ENCODE results near the gene SAMD11. TPM values are rescaled to one million over a fixed set of nuclear protein-coding genes. Genes with fewer than 3 reads are reported as not detected.

Gene SAMD11
- total RNA-seq (2022; extraction: Qiagen RNA extraction) = 16.3 to 29.6 TPM (median 27.8 TPM) in 5 replicates

GRCh38 chr1:923131-923990 lies at the start of gene SAMD11:
Gene SAMD11 (plus strand): TSS chr1:923923. CDS start chr1:924432, 509 bp downstream.

GRCh38 chr1:958823-959730 lies 35.4 kb downstream of the SAMD11 start, which contains the start of gene NOC2L:
Gene NOC2L (minus strand): TSS chr1:959256. CDS start chr1:959240, 16 bp downstream.

GRCh38 chr1:960363-961131 lies 36.8 kb downstream of the SAMD11 start, which contains the start of gene KLHL17:
Gene KLHL17 (plus strand): TSS chr1:960584. CDS start chr1:960694, 110 bp downstream.

GRCh38 chr1:966135-966703 lies 42.5 kb downstream of the SAMD11 start, which contains the start of gene PLEKHN1:
Gene PLEKHN1 (plus strand): TSS chr1:966482. CDS start chr1:966532, 50 bp downstream.

GRCh38 chr1:981955-982558 lies 58.3 kb downstream of the SAMD11 start, which contains the start of gene PERM1:
Gene PERM1 (minus strand): TSS chr1:982093. CDS start chr1:981029, 1,064 bp downstream.

Other genes starting within 250 kb of the SAMD11 start
- not detected in 5 replicates for gene OR4F16, start 237.3 kb upstream of the SAMD11 start, total RNA-seq (2022; extraction: Qiagen RNA extraction)
- gene NOC2L, start 35.3 kb downstream of the SAMD11 start, total RNA-seq (2022; extraction: Qiagen RNA extraction) = 68.0 to 91.8 TPM (median 81.8 TPM) in 5 replicates
- gene KLHL17, start 36.7 kb downstream of the SAMD11 start, total RNA-seq (2022; extraction: Qiagen RNA extraction) = 9.1 to 20.0 TPM (median 16.2 TPM) in 5 replicates
- gene PLEKHN1, start 42.6 kb downstream of the SAMD11 start, total RNA-seq (2022; extraction: Qiagen RNA extraction) = 3.6 to 6.3 TPM (median 5.7 TPM) in 5 replicates
- 0.10 to 0.30 TPM (median 0.14 TPM) in 4 of 5 replicates, not detected in the other for gene PERM1, start 58.2 kb downstream of the SAMD11 start, total RNA-seq (2022; extraction: Qiagen RNA extraction)
- gene HES4, start 76.2 kb downstream of the SAMD11 start, total RNA-seq (2022; extraction: Qiagen RNA extraction) = 22.0 to 73.2 TPM (median 67.5 TPM) in 5 replicates
- 14.5 to 24.2 TPM (median 20.9 TPM) in 5 replicates for gene ISG15, start 89.6 kb downstream of the SAMD11 start, total RNA-seq (2022; extraction: Qiagen RNA extraction)
- gene AGRN, start 96.2 kb downstream of the SAMD11 start, total RNA-seq (2022; extraction: Qiagen RNA extraction) = 70.3 to 123 TPM (median 118 TPM) in 5 replicates
- 0.23 to 0.34 TPM (median 0.27 TPM) in 5 replicates for gene RNF223, start 150.4 kb downstream of the SAMD11 start, total RNA-seq (2022; extraction: Qiagen RNA extraction)
- 9.0 to 15.0 TPM (median 13.5 TPM) in 5 replicates for gene C1orf159, start 192.2 kb downstream of the SAMD11 start, total RNA-seq (2022; extraction: Qiagen RNA extraction)
- not detected in 5 replicates for gene TTLL10, start 250.0 kb downstream of the SAMD11 start, total RNA-seq (2022; extraction: Qiagen RNA extraction)

Data from A549 treated with Mapracorat at 1 μM for 4 hours (cell line).